Activated CD4-positive, alpha-beta memory T cell treated with anti-CD3 and anti-CD28 coated beads for 36 hours (primary cell): ENCODE results near the gene SLC25A39. TPM values are rescaled to one million over a fixed set of nuclear protein-coding genes. Genes with fewer than 3 reads are reported as not detected.
A peak's percentile ranks its signal among the peaks of the same experiment; 100 is the strongest.

ENCODE experiments used
- CTCF ChIA-PET: fragments of 350-600 bp; sonication (Branson Sonifier 250); formaldehyde crosslinking; loops from one replicate; lab custom pipeline; 2021; ENCODE audit warnings: antibody characterized with exemption, inconsistent platforms; lab: Charles Lee
- POLR2A ChIA-PET: fragments of 350-600 bp; sonication (Branson Sonifier 250); formaldehyde crosslinking; loops from one replicate; lab custom pipeline; 2021; ENCODE audit warnings: antibody characterized with exemption; lab: Charles Lee
- DNase-seq: peaks from one replicate; pipeline ENCODE4 v3.0.0-alpha.2; 2020
- H3K27ac Mint-ChIP-seq: one replicate; pipeline ENCODE4 v1.8.0; 2021; ENCODE audit warnings: mixed read lengths
- H3K27me3 Mint-ChIP-seq: one replicate; pipeline ENCODE4 v1.8.0; 2021; ENCODE audit warnings: mixed read lengths
- H3K36me3 Mint-ChIP-seq: one replicate; pipeline ENCODE4 v1.8.0; 2021; ENCODE audit warnings: mixed read lengths
- H3K4me1 Mint-ChIP-seq: one replicate; pipeline ENCODE4 v1.8.0; 2021; ENCODE audit warnings: low read depth, mixed read lengths
- H3K4me3 Mint-ChIP-seq: one replicate; pipeline ENCODE4 v1.8.0; 2021; ENCODE audit warnings: mild to moderate bottlenecking, mixed read lengths
- H3K9me3 Mint-ChIP-seq: one replicate; pipeline ENCODE4 v1.8.0; 2021; ENCODE audit warnings: mixed read lengths
- intact Hi-C: fragments of 100-400 bp; cut with micrococcal nuclease; formaldehyde crosslinking; loops from one replicate; pipeline ENCODE4 v1.15.1; 2023
- total RNA-seq, 2 experiments: library from RNA; stranded (reverse); gene quantifications; one replicate each; pipeline ENCODE4 v1.2.3, GENCODE V29; 2021

SLC25A39 gene
- total RNA-seq, 2 experiments from 2014 or later: 121 to 122 TPM

DNA sequence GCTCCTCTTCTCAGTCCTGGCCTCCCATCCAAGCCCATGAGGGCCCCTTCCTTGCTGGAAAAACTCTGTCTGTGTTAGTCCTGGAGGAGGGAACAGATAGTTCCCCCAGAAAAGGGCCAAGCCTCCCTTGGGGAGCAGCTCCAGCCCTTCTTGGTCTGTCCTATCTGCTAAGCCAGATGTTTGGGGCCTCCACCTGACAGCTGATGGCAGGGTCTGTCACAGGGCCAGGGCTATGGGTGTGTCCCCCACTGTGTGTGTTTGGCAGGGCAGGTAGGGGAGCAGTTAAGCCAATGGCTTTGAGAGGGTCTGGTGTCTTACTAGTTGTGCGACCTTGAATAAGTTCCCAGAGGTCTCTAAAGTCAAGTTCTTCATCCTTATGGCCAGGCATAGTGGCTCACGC is 43.1 kb downstream of the SLC25A39 start:
- no peak overlapping the region for H3K27ac Mint-ChIP-seq
- ChIA-PET CTCF (interaction anchor here (0.7 kb wide), 1 partner anchor 364 kb away, joined by 4 read pairs; no protein-coding TSS in a partner anchor), POLR2A (no interaction called here)

DNA sequence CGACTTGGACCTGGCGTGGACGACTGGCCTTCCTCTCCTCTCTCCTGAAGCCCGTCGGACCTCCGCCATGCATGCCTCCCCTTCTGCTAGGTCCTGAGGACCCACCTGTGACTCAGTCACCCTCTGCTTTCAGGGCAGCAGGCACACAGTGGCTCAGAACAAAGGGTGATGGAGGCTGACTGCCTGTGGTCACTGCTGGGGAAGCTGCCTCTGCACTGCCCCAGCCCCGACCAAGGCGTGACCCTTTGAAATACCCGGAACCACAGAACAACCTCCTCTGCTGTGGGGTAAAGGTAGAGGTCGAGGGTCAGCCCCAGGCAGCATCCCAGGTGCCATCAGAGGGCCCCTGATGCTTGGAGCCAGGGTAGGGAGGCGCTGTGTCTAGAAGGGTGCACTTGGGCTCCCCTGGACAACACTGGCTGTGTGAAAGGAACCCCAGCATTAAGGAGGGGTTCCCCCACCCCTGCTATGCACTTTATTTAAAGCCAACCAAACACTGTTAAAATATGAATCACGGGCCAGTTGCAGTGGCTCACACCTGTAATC is 44.2 kb downstream of the SLC25A39 start:
- no peaks in the 10 kb centered on the region for H3K9me3 Mint-ChIP-seq
- H3K4me1 Mint-ChIP-seq: peaks cover 7% of the 10 kb centered on the region
- DNase-seq: no peak
- no peaks in the 10 kb centered on the region for H3K36me3 Mint-ChIP-seq
- POLR2A ChIA-PET: no interaction called here
- intact Hi-C loops: no loop called here
- H3K4me3 Mint-ChIP-seq: no peak overlapping the region
- no peak overlapping the region for H3K27ac Mint-ChIP-seq
- H3K27me3 Mint-ChIP-seq: peaks cover 6% of the 10 kb centered on the region
- CTCF ChIA-PET: no interaction called here

More for the DNA sequence above, 43.1 kb downstream of the SLC25A39 start:
- Mint-ChIP-seq H3K9me3 (no peaks in the 10 kb centered on the region), H3K4me1 (peaks cover 7% of the 10 kb centered on the region), H3K4me3 (no peak overlapping the region), H3K27me3 (peaks cover 6% of the 10 kb centered on the region), H3K36me3 (no peaks in the 10 kb centered on the region)
- DNase-seq: no peak
- intact Hi-C loops: no loop called here

DNA sequence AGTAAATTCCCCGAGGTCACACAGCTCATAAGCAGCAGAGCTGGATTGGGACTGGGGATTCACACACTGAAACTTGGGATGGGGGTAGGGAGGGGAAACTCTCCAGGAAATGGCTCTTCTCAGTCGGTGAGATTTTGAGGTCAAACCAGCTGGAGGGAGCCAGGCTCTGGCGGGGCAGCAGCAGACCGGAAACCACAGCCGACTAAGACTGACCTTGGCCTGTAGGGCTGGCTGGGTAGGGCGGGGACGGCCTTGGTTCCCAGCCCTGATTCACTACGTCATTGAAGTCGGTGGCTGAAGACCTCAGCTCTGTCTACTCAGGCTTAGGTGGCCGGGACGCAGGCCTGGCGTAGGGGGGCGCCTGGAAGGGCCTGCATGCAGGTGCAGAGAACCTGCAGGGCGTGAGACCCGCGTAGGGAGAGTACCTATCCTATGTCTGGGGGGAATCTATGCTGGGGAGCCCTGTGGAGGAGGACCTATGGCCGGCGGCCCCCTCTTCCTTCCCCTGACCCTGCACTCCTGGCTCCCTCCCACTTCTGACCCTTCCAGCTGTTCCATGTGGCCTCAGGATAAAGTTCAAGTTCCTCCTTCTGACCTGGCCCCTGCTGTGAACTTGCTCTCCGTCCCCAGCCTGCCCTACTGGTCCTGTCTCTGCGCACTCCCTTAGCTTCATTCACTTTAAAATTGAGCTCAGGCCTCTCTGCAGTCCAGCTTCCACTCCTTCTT is 44.8 kb downstream of the SLC25A39 start:
- POLR2A ChIA-PET: no interaction called here
- intact Hi-C loops: no loop called here
- DNase-seq: peak; percentile 42
- Mint-ChIP-seq H3K36me3 (no peaks in the 10 kb centered on the region), H3K4me1 (peaks cover 7% of the 10 kb centered on the region), H3K27ac (no peak overlapping the region), H3K27me3 (peaks cover 6% of the 10 kb centered on the region), H3K4me3 (no peak overlapping the region), H3K9me3 (no peaks in the 10 kb centered on the region)
- CTCF ChIA-PET: interaction anchor here (0.6 kb wide), 1 partner anchor 26 kb away, joined by 3 read pairs; no protein-coding TSS in a partner anchor

DNA sequence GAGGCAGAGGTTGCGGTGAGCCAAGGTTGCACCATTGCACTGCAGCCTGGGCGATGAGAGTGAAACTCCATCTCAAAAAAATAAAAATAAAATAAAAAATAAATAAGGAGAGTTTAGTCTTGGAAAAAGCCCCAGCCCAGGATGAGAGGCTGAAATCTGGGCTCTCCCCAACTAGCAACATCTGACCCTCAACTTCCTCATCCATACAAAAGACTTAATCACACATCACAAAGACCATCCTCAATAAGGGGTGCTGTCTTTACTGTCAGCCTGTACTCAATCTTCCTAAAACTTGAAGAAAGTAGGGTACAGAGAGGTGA is 45.3 kb downstream of the SLC25A39 start:
- H3K27me3 Mint-ChIP-seq: peaks cover 6% of the 10 kb centered on the region
- peaks cover 7% of the 10 kb centered on the region for H3K4me1 Mint-ChIP-seq
- H3K36me3 Mint-ChIP-seq: no peaks in the 10 kb centered on the region
- H3K9me3 Mint-ChIP-seq: no peaks in the 10 kb centered on the region
- ChIA-PET POLR2A (no interaction called here), CTCF (interaction anchor here (0.6 kb wide), 1 partner anchor 26 kb away, joined by 3 read pairs; no protein-coding TSS in a partner anchor)
- H3K27ac Mint-ChIP-seq: no peak overlapping the region
- no peak for DNase-seq
- no peak overlapping the region for H3K4me3 Mint-ChIP-seq
- intact Hi-C loops: no loop called here

DNA sequence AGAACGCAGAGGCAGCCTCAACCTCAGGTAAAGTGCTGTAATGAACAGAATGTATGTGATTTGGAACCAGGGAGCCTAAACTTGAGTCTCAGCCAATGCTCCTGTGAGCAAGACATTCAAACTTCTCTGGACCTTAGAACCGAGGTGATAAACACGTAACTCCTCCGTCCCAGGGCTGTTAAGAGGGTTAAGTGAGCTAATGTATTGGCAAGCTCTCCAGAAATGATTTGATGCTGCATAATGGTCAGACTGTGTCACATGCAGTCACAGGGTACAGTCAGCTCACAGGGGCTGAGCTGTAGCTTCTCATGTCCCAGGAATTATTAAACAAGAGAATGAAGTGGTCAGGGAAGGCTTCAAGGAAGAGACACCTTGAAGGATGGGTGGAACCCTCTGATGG is 46.6 kb downstream of the SLC25A39 start:
- ChIA-PET POLR2A (no interaction called here), CTCF (no interaction called here)
- Mint-ChIP-seq H3K27ac (no peak overlapping the region), H3K9me3 (no peaks in the 10 kb centered on the region), H3K4me3 (no peak overlapping the region), H3K36me3 (no peaks in the 10 kb centered on the region), H3K27me3 (peaks cover 6% of the 10 kb centered on the region), H3K4me1 (peaks cover 7% of the 10 kb centered on the region)
- intact Hi-C loops: no loop called here
- DNase-seq: no peak

DNA sequence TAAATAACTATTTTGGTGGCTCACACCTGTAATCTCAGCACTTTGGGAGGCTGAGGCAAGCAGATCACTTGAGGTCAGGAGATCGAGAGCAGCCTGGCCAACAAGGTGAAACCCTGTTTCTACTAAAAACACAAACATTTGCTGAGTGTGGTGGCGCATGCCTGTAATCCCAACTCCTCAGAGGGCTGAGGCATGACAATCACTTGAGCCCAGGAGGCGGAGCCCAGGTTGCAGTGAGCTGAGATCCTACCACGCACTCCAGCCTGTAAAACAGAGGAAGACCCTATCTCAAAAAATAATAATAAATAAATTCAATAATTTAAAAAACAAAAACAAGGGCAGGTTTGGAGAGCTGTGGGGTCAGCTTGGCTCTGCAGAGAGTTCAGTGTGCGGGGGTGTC is 51.0 kb downstream of the SLC25A39 start:
- intact Hi-C loops: no loop called here
- no peak overlapping the region for H3K4me3 Mint-ChIP-seq
- H3K9me3 Mint-ChIP-seq: no peaks in the 10 kb centered on the region
- H3K27me3 Mint-ChIP-seq: no peaks in the 10 kb centered on the region
- H3K36me3 Mint-ChIP-seq: no peaks in the 10 kb centered on the region
- no peaks in the 10 kb centered on the region for H3K4me1 Mint-ChIP-seq
- ChIA-PET CTCF (interaction anchor here (0.6 kb wide), 1 partner anchor 298 kb away, joined by 4 read pairs; no protein-coding TSS in a partner anchor), POLR2A (interaction anchor here (0.6 kb wide), 1 partner anchor 51 kb away, joined by 3 read pairs; no protein-coding TSS in a partner anchor)
- no peak overlapping the region for H3K27ac Mint-ChIP-seq
- no peak for DNase-seq

DNA sequence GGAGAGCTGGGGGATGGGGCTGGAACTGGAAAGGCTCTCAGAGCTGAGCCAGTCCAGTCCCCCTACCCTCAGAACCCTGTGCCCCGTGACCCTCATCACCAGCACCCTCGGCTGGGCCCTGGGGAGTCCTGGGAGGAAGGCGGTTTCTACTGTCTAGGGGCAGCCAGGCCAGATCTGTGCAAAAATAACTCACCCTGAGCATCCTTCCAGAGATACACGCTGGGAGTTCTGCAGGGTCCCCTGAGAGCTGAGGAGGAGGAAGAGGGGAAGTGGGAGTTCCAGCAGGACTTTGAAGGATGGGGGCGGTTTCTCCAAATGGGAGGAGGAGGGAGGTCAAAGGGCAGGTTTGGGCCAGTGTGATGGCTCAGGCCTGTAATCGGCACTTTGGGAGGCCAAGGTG is 51.7 kb downstream of the SLC25A39 start:
- no peak overlapping the region for H3K27ac Mint-ChIP-seq
- ChIA-PET CTCF (no interaction called here), POLR2A (no interaction called here)
- no peaks in the 10 kb centered on the region for H3K9me3 Mint-ChIP-seq
- no peaks in the 10 kb centered on the region for H3K4me1 Mint-ChIP-seq
- H3K4me3 Mint-ChIP-seq: no peak overlapping the region
- intact Hi-C loops: no loop called here
- no peaks in the 10 kb centered on the region for H3K36me3 Mint-ChIP-seq
- H3K27me3 Mint-ChIP-seq: no peaks in the 10 kb centered on the region
- no peak for DNase-seq

DNA sequence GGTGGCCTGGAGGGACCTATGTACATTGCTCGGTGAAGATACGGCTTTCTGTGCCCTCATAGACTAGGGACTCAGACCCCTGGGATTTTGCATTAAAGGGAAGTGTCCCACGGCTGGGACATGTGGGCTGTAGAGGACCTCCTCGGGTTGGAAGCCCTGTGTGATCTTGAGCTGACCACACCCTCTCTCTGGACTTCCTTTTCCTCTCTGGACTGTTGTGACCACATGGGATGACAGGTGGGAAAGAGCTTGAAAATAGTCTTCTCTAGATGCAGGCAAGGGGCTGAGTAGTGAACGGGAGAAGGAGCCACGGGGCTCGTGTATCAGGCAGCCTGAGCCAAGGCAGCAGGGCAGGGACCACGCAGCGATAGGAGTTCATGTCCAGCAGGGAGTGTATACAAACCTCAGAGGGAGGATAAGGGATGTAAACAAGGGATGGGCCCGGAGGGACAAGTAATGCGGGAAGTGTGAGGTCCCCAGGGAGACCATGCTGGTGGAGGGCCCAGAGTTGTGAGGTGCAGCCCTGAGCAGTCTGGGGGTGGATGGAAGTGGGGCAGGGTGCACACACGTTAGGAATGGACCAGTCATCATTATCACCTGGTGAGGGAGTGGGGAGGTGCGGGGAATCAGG is 52.2 kb downstream of the SLC25A39 start:
- DNase-seq: no peak
- H3K4me1 Mint-ChIP-seq: no peaks in the 10 kb centered on the region
- ChIA-PET POLR2A (no interaction called here), CTCF (no interaction called here)
- H3K9me3 Mint-ChIP-seq: no peaks in the 10 kb centered on the region
- H3K27ac Mint-ChIP-seq: no peak overlapping the region
- intact Hi-C loops: no loop called here
- no peaks in the 10 kb centered on the region for H3K27me3 Mint-ChIP-seq
- H3K36me3 Mint-ChIP-seq: no peaks in the 10 kb centered on the region
- H3K4me3 Mint-ChIP-seq: no peak overlapping the region

Other genes starting within 250 kb of the SLC25A39 start
- 10 to 100 TPM; 18.0 to 19.0 TPM for gene HDAC5, start 201.2 kb downstream of the SLC25A39 start, total RNA-seq
- gene HROB, start 182.9 kb downstream of the SLC25A39 start, total RNA-seq: 10 to 100 TPM; 17.9 to 19.8 TPM
- under 1 TPM in 1 of 2 experiments, not detected in 1; 0.19 TPM for gene ASB16, start 154.1 kb downstream of the SLC25A39 start, total RNA-seq
- 10 to 100 TPM; 21.8 to 21.9 TPM for gene TMUB2, start 137.9 kb downstream of the SLC25A39 start, total RNA-seq
- gene ATXN7L3, start 124.9 kb downstream of the SLC25A39 start, total RNA-seq: 10 to 100 TPM; 63.4 to 69.7 TPM
- gene UBTF, start 105.1 kb downstream of the SLC25A39 start, total RNA-seq: 100 to 1,000 TPM; 112 to 118 TPM
- not detected for gene SLC4A1, start 56.7 kb downstream of the SLC25A39 start, total RNA-seq
- not detected for gene RUNDC3A, start 16.2 kb downstream of the SLC25A39 start, total RNA-seq
- gene GRN, start 20.5 kb upstream of the SLC25A39 start, total RNA-seq: 10 to 100 TPM; 59.7 to 62.4 TPM
- under 1 TPM; 0.19 to 0.21 TPM for gene FAM171A2, start 39.0 kb upstream of the SLC25A39 start, total RNA-seq
- gene ITGA2B, start 64.8 kb upstream of the SLC25A39 start, total RNA-seq: 1 to 10 TPM; 1.0 to 1.4 TPM
- 10 to 100 TPM; 38.5 to 40.8 TPM for gene GPATCH8, start 178.6 kb upstream of the SLC25A39 start, total RNA-seq
- not detected for gene FZD2, start 232.7 kb upstream of the SLC25A39 start, total RNA-seq